Measurements from ENCODE around the gene LRMDA.

LRMDA gene

GRCh38 chr10:75476569-75476968, 45.1 kb downstream of the LRMDA start:
- no peaks in the 10 kb centered on the region for H3K9me3 ChIP-seq (ENCODE audit: insufficient read depth, low read depth, low read length)
- H3K36me3 ChIP-seq (ENCODE audit: insufficient read depth, low read length) = no peaks in the 10 kb centered on the region
- no peaks in the 10 kb centered on the region for H3K9me2 ChIP-seq (replicated peaks; ENCODE audit: low read depth, low read length)
- peaks cover 10% of the 10 kb centered on the region for H3K4me1 ChIP-seq (ENCODE audit: insufficient read depth, low read length, poor library complexity, severe bottlenecking)
- H4K20me1 ChIP-seq (ENCODE audit: insufficient read depth, low read length, poor library complexity, severe bottlenecking) = no peaks in the 10 kb centered on the region
- H2AFZ ChIP-seq (ENCODE audit: low read length) = no peak overlapping the region
- no peak overlapping the region for H3K4me2 ChIP-seq (ENCODE audit: low read depth, low read length, poor library complexity, severe bottlenecking)
- TF ChIP-seq EZH2phosphoT487 (IDR thresholded peaks at IDR 0.05; ENCODE audit: borderline replicate concordance) (no peak), CTCF (conservative IDR thresholded peaks at IDR 0.05; ENCODE audit: low read length) (no peak)
- H3K27me3 ChIP-seq (ENCODE audit: insufficient read depth, low read length, poor library complexity, severe bottlenecking) = no peaks in the 10 kb centered on the region
- no peaks in the 10 kb centered on the region for H3F3A ChIP-seq (ENCODE audit: low read depth)
- H3K79me2 ChIP-seq (ENCODE audit: insufficient read depth, low read length) = no peaks in the 10 kb centered on the region
- H3K4me3 ChIP-seq (ENCODE audit: low read length, poor library complexity, severe bottlenecking) = no peak overlapping the region
- no peak overlapping the region for H3K9ac ChIP-seq (ENCODE audit: low read depth, low read length, poor library complexity, severe bottlenecking)

- no peak overlapping the region for H2AFZ ChIP-seq (ENCODE audit: low read length)
- H3K9me3 ChIP-seq (ENCODE audit: insufficient read depth, low read depth, low read length) = no peaks in the 10 kb centered on the region
- no peaks in the 10 kb centered on the region for H3F3A ChIP-seq (ENCODE audit: low read depth)
- no peaks in the 10 kb centered on the region for H4K20me1 ChIP-seq (ENCODE audit: insufficient read depth, low read length, poor library complexity, severe bottlenecking)
- no peak overlapping the region for H3K9ac ChIP-seq (ENCODE audit: low read depth, low read length, poor library complexity, severe bottlenecking)
- no peaks in the 10 kb centered on the region for H3K36me3 ChIP-seq (ENCODE audit: insufficient read depth, low read length)
- H3K4me2 ChIP-seq (ENCODE audit: low read depth, low read length, poor library complexity, severe bottlenecking) = no peak overlapping the region
- no peaks in the 10 kb centered on the region for H3K27me3 ChIP-seq (ENCODE audit: insufficient read depth, low read length, poor library complexity, severe bottlenecking)
- H3K4me3 ChIP-seq (ENCODE audit: low read length, poor library complexity, severe bottlenecking) = no peak overlapping the region
- H3K79me2 ChIP-seq (ENCODE audit: insufficient read depth, low read length) = no peaks in the 10 kb centered on the region
- H3K4me1 ChIP-seq (ENCODE audit: insufficient read depth, low read length, poor library complexity, severe bottlenecking) = peaks cover 9% of the 10 kb centered on the region
- no peaks in the 10 kb centered on the region for H3K9me2 ChIP-seq (replicated peaks; ENCODE audit: low read depth, low read length)
- no peak for TF ChIP-seq CTCF (conservative IDR thresholded peaks at IDR 0.05; ENCODE audit: low read length)
- no peak for TF ChIP-seq EZH2phosphoT487 (IDR thresholded peaks at IDR 0.05; ENCODE audit: borderline replicate concordance)
Observed at GRCh38 chr10:75476985-75477384, 45.6 kb downstream of the LRMDA start.

GRCh38 chr10:75477680-75478079, 46.3 kb downstream of the LRMDA start:
- no peaks in the 10 kb centered on the region for H4K20me1 ChIP-seq (ENCODE audit: insufficient read depth, low read length, poor library complexity, severe bottlenecking)
- H3K79me2 ChIP-seq (ENCODE audit: insufficient read depth, low read length) = no peaks in the 10 kb centered on the region
- no peaks in the 10 kb centered on the region for H3K9me3 ChIP-seq (ENCODE audit: insufficient read depth, low read depth, low read length)
- no peak overlapping the region for H3K4me3 ChIP-seq (ENCODE audit: low read length, poor library complexity, severe bottlenecking)
- no peak overlapping the region for H2AFZ ChIP-seq (ENCODE audit: low read length)
- peaks cover 2% of the 10 kb centered on the region for H3K4me1 ChIP-seq (ENCODE audit: insufficient read depth, low read length, poor library complexity, severe bottlenecking)
- H3K9me2 ChIP-seq (replicated peaks; ENCODE audit: low read depth, low read length) = no peaks in the 10 kb centered on the region
- no peak overlapping the region for H3K9ac ChIP-seq (ENCODE audit: low read depth, low read length, poor library complexity, severe bottlenecking)
- no peaks in the 10 kb centered on the region for H3K27me3 ChIP-seq (ENCODE audit: insufficient read depth, low read length, poor library complexity, severe bottlenecking)
- no peaks in the 10 kb centered on the region for H3K36me3 ChIP-seq (ENCODE audit: insufficient read depth, low read length)
- H3K4me2 ChIP-seq (ENCODE audit: low read depth, low read length, poor library complexity, severe bottlenecking) = no peak overlapping the region
- TF ChIP-seq EZH2phosphoT487 (IDR thresholded peaks at IDR 0.05; ENCODE audit: borderline replicate concordance) (no peak), CTCF (conservative IDR thresholded peaks at IDR 0.05; ENCODE audit: low read length) (no peak)
- H3F3A ChIP-seq (ENCODE audit: low read depth) = no peaks in the 10 kb centered on the region

Measured in Loucy (cell line).